Naive thymus-derived CD8-positive, alpha-beta T cell (primary cell): ENCODE results near the gene SCN8A. TPM values are rescaled to one million over a fixed set of nuclear protein-coding genes. Genes with fewer than 3 reads are reported as not detected.
"Not testable (repeated sequence)": the region's sequence is repeated elsewhere in the genome, so short reads cannot be mapped to it uniquely, and the experiment has no call there.

Source experiments
- ATAC-seq, 2 donors: fragments of 150-1000 bp; cut with Tn5 transposase in 1 of 2; sonication (Bioruptor Pico), chemical (Tn5 transposase) in 1 of 2; 1 replicate in 1 of 2; 2 replicates in 1 of 2; pipeline ENCODE4 v1.10.0; 2021; ENCODE audit warnings: mild to moderate bottlenecking in 2 of 2, moderate library complexity in 2 of 2
- POLR2A ChIA-PET: fragments of 350-600 bp; sonication (Branson Sonifier 250); formaldehyde crosslinking; loops from one replicate; lab custom pipeline; 2021; ENCODE audit warnings: antibody characterized with exemption; lab: Charles Lee
- DNase-seq, 10 donors: peaks; one replicate each; pipeline versions ENCODE4 v3.0.0 to v3.0.0-alpha.2; 2020 to 2022
- H3K27ac Mint-ChIP-seq, 10 donors: one replicate each; pipeline ENCODE4 v1.8.0; 2020 to 2022; ENCODE audit warnings: mild to moderate bottlenecking in 10 of 10, mixed read lengths in 10 of 10, moderate library complexity in 4 of 10, inconsistent platforms in 1 of 10
- H3K27me3 Mint-ChIP-seq, 5 donors: one replicate each; pipeline ENCODE4 v1.8.0; 2021 to 2022; ENCODE audit warnings: mixed read lengths in 5 of 5
- H3K36me3 Mint-ChIP-seq, 3 donors: one replicate each; pipeline ENCODE4 v1.8.0; 2020 to 2022; ENCODE audit warnings: mixed read lengths in 3 of 3, mild to moderate bottlenecking in 2 of 3, inconsistent platforms in 1 of 3
- H3K4me1 Mint-ChIP-seq, 4 donors: one replicate each; pipeline ENCODE4 v1.8.0; 2021 to 2022; ENCODE audit warnings: mixed read lengths in 4 of 4
- H3K4me3 Mint-ChIP-seq, 10 donors: one replicate each; pipeline ENCODE4 v1.8.0; 2020 to 2022; ENCODE audit warnings: mild to moderate bottlenecking in 10 of 10, mixed read lengths in 10 of 10, moderate library complexity in 6 of 10, inconsistent platforms in 1 of 10
- H3K9me3 Mint-ChIP-seq, 9 donors: one replicate each; pipeline ENCODE4 v1.8.0; 2020 to 2022; ENCODE audit warnings: mixed read lengths in 9 of 9, mild to moderate bottlenecking in 3 of 9, inconsistent platforms in 1 of 9, moderate library complexity in 1 of 9
- polyA plus RNA-seq, 3 donors: library from polyadenylated mRNA; unstranded; fragments of 300-500 nt; fragmentation: Illumina TruSeq; gene quantifications; one replicate each; pipeline ENCODE4 v1.2.3, GENCODE V29; 2021
- total RNA-seq, 8 experiments: library from RNA in 2 of 8; stranded (reverse) in 2 of 8; gene quantifications; one replicate each; pipeline ENCODE4 v1.2.3 and lab custom pipeline; 2021 to 2026

The SCN8A gene
- total and polyA plus RNA-seq, 5 experiments from 2014 or later: 0.07 to 1.8 (median 0.42) TPM

DNA sequence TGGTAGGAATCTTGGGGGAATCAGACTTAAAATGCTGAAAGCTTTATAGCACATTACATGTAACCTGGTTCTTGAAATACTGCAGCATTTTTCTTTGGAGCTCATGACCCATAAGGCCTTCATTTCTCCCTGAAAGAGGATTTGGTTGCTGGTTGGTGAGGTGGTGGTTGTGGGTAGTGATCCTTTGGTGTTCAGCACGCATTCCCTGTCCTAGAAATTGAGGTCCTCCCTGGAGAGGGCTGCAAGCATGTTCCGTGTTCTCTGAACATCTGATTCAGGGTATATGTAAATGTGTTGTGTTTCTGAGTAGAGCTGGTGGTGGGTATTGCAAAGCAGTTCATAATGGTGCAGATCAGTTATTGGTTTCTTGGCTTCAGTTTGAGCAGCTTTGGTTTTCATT is 2.0 kb downstream of the SCN8A start:
- no peaks in the 10 kb centered on the region for H3K36me3 Mint-ChIP-seq

DNA sequence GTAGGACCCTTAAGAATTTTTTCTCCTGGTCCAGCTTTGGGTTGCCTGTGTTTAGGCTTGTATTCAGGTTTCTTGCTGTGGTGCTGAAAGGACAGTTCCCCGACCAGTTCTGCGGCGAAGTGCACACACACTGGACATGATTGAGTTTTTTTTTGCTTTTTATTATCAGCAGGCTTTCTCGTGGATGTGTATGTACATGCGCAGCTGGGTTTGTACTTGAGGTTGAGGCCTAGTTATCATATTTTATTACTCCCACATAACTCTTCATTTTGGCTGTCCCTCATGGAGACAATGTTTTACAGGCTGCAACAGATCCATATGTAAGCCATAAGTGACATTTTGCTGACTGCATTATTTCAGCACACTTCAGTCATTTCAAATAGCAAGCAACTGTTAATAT is 2.5 kb downstream of the SCN8A start:
- Mint-ChIP-seq H3K27ac (no peak overlapping the region), H3K4me3 (peak overlapping the region in 2 of 10 donors; percentile 18 to 46)
- POLR2A ChIA-PET: no interaction called here

More for the DNA sequence above, 2.0 kb downstream of the SCN8A start:
- ATAC-seq (no peak), DNase-seq (no peak)
- H3K27ac Mint-ChIP-seq: peak overlapping the region in 1 of 10 donors; percentile 49
- H3K4me3 Mint-ChIP-seq: peak overlapping the region in 5 of 10 donors; percentile 17 to 73 (median 46)
- no peaks in the 10 kb centered on the region for H3K9me3 Mint-ChIP-seq
- H3K4me1 Mint-ChIP-seq: peaks cover 17 to 26% (median 22%) of the 10 kb centered on the region in 4 donors
- H3K27me3 Mint-ChIP-seq: peaks cover 14 to 61% (median 29%) of the 10 kb centered on the region in 5 donors
- POLR2A ChIA-PET: no interaction called here

DNA sequence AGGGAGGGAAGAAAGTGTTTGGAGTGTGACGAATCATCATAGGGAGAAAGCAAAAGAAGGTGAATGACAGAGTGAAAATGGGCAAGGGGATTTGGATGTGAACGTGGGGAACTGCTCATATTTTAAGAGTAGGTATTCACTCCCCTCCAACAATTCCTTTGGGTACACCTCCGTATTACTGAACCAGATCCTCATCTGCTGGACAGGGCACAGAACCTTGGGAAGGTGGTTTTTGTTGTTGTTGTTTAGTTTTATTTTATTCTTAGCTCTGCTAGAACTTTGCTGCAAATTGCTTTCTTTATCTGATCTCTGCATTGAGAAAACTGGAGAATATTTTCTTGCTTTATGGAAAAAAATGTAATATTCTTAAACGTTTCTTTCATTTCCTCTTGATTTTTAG is 7.1 kb downstream of the SCN8A start:
- H3K4me1 Mint-ChIP-seq: peaks cover 0 to 3% (median under 1%) of the 10 kb centered on the region in 4 donors
- H3K9me3 Mint-ChIP-seq: no peaks in the 10 kb centered on the region
- H3K36me3 Mint-ChIP-seq: no peaks in the 10 kb centered on the region

More for the DNA sequence above, 2.5 kb downstream of the SCN8A start:
- Mint-ChIP-seq H3K4me1 (peaks cover 17 to 26% (median 22%) of the 10 kb centered on the region in 4 donors), H3K9me3 (no peaks in the 10 kb centered on the region), H3K36me3 (no peaks in the 10 kb centered on the region), H3K27me3 (peaks cover 15 to 63% (median 31%) of the 10 kb centered on the region in 5 donors)
- ATAC-seq (no peak), DNase-seq (peak in 6 of 10 donors; percentile 8 to 44 (median 16))

DNA sequence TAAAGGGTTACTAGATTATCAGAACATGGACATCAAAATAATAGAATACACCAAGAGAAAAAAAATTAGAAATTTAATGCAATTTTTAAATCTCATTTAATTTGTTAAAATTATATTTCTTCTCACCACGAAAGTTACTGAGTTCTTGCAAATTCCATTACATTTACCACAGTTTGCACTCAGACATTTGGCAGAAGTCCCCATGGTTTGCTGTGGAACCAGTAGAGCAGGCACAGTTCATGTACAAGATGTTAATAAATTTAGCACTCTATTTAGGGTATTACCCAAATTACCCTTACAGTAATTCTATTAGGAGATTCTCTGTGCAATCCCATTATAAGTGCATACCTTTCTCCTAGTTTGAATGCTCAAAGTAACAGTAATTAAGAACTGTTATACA is 9.7 kb downstream of the SCN8A start:
- peaks cover 3 to 36% (median 23%) of the 10 kb centered on the region in 5 donors for H3K27me3 Mint-ChIP-seq
- no peak overlapping the region for H3K4me3 Mint-ChIP-seq
- no peak for DNase-seq
- no peaks in the 10 kb centered on the region for H3K36me3 Mint-ChIP-seq
- no peaks in the 10 kb centered on the region for H3K4me1 Mint-ChIP-seq
- H3K27ac Mint-ChIP-seq: no peak overlapping the region
- POLR2A ChIA-PET: no interaction called here
- no peak for ATAC-seq
- no peaks in the 10 kb centered on the region for H3K9me3 Mint-ChIP-seq

More for the DNA sequence above, 7.1 kb downstream of the SCN8A start:
- Mint-ChIP-seq H3K27ac (no peak overlapping the region), H3K27me3 (peaks cover 9 to 46% (median 28%) of the 10 kb centered on the region in 5 donors), H3K4me3 (no peak overlapping the region)
- DNase-seq (no peak), ATAC-seq (no peak)
- POLR2A ChIA-PET: no interaction called here

DNA sequence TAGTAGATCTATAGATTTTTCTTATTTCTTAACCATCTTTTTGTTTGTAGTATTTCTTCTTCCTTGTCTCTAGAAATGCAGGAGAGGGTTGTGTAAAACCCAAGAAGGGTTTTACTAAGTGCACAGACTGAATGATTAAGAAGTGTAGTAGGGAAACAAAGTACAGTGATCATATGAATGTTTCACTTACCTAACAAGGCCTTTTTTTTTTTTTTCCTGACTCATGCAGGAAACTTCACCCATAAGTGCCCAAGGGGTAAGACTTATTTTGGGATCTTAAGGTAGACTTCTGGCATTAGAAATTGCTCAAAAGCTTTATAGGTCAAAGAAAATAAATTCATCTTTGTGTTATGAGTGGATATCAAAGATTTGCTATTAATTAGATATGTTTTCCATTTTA is 10.2 kb downstream of the SCN8A start:
- H3K4me3 Mint-ChIP-seq: no peak overlapping the region
- peaks cover 0 to under 1% (median 0%) of the 10 kb centered on the region in 3 donors for H3K36me3 Mint-ChIP-seq
- H3K9me3 Mint-ChIP-seq: no peaks in the 10 kb centered on the region
- no peaks in the 10 kb centered on the region for H3K4me1 Mint-ChIP-seq
- DNase-seq (no peak), ATAC-seq (no peak)
- H3K27ac Mint-ChIP-seq: no peak overlapping the region
- POLR2A ChIA-PET: no interaction called here
- peaks cover 3 to 33% (median 23%) of the 10 kb centered on the region in 5 donors for H3K27me3 Mint-ChIP-seq

DNA sequence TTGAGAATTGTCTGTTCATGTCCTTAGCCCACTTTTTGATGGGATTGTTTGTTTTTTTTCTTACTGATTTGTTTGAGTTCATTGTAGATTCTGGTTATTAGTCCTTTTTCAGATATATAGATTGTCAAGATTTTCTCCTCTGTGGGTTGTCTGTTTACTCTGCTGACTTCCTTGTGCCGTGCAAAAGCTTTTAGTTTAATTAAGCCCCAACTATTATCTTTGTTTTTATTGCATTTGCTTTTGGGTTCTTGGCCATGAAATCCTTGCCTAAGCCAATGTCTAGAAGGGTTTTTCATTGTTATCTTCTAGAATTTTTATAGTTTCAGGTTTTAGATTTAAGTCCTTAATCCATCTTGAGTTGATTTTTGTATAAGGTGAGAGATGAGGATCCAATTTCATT is 14.9 kb downstream of the SCN8A start:
- H3K4me1 Mint-ChIP-seq: peaks cover 4 to 13% (median 10%) of the 10 kb centered on the region in 4 donors
- H3K27ac Mint-ChIP-seq, ATAC-seq, H3K36me3 Mint-ChIP-seq, H3K9me3 Mint-ChIP-seq, H3K4me3 Mint-ChIP-seq, DNase-seq, POLR2A ChIA-PET: not testable (repeated sequence)
- H3K27me3 Mint-ChIP-seq: peaks cover 1 to 24% (median 16%) of the 10 kb centered on the region in 5 donors

DNA sequence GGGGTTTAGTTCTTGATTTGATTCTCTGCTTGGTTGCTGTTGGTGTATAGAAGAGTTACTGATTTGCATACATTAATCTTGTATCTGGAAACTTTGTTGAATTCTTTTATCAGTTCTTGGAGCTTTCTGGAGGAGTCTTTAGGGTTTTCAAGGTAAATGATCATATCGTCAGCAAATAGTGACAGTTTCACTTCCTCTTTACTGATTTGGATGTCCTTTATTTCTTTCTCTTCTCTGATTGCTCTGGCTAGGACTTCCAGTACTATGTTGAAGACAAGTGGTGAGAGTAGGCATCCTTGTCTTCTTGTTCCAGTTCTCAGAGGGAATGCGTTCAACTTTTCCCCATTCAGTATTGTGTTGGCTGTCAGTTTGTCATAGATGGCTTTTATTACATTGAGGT is 16.2 kb downstream of the SCN8A start:
- peaks cover 1 to 24% (median 15%) of the 10 kb centered on the region in 5 donors for H3K27me3 Mint-ChIP-seq
- POLR2A ChIA-PET, H3K36me3 Mint-ChIP-seq: not testable (repeated sequence)

DNA sequence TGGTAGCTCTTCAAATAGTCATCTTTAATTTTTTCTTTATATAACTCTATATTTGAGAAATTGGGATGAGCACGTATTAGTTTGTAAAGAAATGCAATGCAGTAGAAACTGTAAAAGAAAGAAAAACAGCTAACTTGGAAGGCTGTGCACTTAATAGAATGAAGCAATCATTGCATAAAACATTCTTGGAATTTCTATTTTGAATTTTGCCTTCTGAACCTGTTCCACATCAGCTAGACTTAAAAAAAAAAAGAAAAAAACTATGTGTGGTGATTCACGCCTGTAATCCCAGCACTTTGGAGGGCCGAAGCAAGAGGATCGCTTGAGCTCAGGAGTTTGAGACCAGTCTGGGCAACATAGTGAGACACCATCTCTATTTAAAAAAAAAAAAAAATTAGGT is 29.4 kb downstream of the SCN8A start:
- Mint-ChIP-seq H3K27ac (no peak overlapping the region), H3K4me1 (no peaks in the 10 kb centered on the region), H3K27me3 (peaks cover 2 to 19% (median 13%) of the 10 kb centered on the region in 5 donors), H3K9me3 (peaks cover 0 to 15% (median 7%) of the 10 kb centered on the region in 9 donors), H3K4me3 (no peak overlapping the region), H3K36me3 (peaks cover 3 to 11% (median 4%) of the 10 kb centered on the region in 3 donors)
- ATAC-seq (no peak), DNase-seq (no peak)
- POLR2A ChIA-PET: interaction anchor here (0.7 kb wide), 1 partner anchor 170 kb away, joined by 3 read pairs; no protein-coding TSS in a partner anchor

More for the DNA sequence above, 16.2 kb downstream of the SCN8A start:
- peaks cover 4 to 13% (median 10%) of the 10 kb centered on the region in 4 donors for H3K4me1 Mint-ChIP-seq
- not testable (repeated sequence) for H3K4me3 Mint-ChIP-seq, H3K9me3 Mint-ChIP-seq, ATAC-seq, H3K27ac Mint-ChIP-seq, DNase-seq

DNA sequence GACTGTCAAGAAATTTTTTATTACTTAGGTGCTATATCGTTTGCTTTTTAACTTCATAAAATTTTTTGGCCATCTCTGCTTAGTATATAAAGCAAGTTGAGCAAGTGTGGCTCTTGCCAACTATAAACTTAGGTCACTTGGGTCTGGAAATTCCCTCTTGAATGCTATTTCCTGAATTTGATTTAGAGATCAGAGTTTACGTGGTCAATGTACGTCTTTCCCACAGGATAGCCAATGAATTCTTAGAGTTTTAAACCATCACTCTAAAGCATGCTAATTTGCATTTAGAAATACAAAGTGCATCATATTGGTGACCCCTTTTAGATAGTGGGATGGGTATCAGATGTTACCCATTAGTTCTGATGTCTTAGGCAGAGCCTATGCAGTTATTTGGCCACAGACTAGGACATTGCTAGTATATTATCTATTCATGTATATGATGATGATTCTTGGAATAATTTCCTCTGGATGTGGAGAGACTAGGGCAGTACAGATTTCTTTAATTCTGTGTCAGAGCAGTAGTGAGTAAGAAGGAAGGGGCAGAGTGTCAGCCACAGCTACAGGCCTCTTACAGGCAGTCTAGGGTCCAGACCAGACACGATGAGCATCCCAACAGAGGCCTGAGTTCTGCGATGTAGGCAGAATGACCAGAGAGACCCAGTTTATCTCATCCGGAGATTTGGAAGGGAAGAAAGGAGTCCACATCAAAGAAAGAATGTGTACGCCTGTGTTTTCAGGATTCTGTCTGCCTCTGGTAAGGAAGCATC is 30.3 kb downstream of the SCN8A start:
- H3K27me3 Mint-ChIP-seq: peaks cover 3 to 27% (median 13%) of the 10 kb centered on the region in 5 donors

DNA sequence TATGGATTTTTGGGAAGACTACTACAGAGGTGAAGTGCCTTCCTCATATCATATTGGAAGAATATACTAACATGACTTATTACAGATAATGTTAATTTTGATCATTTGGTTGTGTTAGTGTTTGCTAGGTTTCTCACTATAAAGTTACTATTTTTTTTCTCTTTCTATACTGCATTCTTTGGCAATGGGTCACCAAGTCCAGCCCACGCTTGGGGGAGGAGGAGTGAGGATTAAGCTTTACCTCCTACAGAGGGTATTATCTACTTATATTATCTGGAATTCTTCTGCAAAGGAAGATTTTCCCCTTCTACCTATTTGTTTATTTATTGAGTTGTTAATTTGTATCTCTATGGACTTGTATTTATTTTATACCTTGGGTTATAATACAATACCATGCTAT is 31.5 kb downstream of the SCN8A start:
- peaks cover 0 to 6% (median 1%) of the 10 kb centered on the region in 9 donors for H3K9me3 Mint-ChIP-seq
- ATAC-seq (no peak), DNase-seq (no peak)
- H3K4me1 Mint-ChIP-seq: no peaks in the 10 kb centered on the region
- POLR2A ChIA-PET: no interaction called here
- H3K27ac Mint-ChIP-seq: no peak overlapping the region
- H3K36me3 Mint-ChIP-seq: peaks cover 0 to 5% (median 0%) of the 10 kb centered on the region in 3 donors
- H3K4me3 Mint-ChIP-seq: no peak overlapping the region
- peaks cover 0 to 21% (median 9%) of the 10 kb centered on the region in 5 donors for H3K27me3 Mint-ChIP-seq

More for the DNA sequence above, 30.3 kb downstream of the SCN8A start:
- ATAC-seq (no peak), DNase-seq (no peak)
- POLR2A ChIA-PET: interaction anchor here (0.7 kb wide), 1 partner anchor 169 kb away, joined by 3 read pairs; no protein-coding TSS in a partner anchor
- Mint-ChIP-seq H3K9me3 (peaks cover 0 to 15% (median 7%) of the 10 kb centered on the region in 9 donors), H3K4me3 (no peak overlapping the region), H3K4me1 (no peaks in the 10 kb centered on the region), H3K27ac (no peak overlapping the region), H3K36me3 (peaks cover 3 to 11% (median 4%) of the 10 kb centered on the region in 3 donors)

DNA sequence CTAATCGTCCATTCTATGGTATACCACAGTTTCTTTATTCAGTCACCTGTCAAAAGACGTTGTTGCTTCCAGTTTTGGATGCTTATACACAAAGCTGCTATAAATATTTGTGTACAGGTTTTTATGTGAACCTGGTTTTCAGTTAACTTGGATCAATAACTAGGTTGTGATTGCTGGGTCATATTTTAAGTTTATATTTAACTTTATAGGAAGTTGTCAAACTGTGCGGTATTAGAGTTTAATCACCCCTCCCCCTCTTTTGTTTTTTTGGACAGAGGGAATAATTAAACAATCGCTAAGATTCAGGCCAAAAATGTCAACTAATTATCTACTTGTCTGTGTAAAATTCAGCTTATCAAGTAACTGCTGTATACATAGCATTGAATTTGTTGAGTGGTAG is 34.3 kb downstream of the SCN8A start:
- peaks cover 0 to 20% (median 9%) of the 10 kb centered on the region in 5 donors for H3K27me3 Mint-ChIP-seq
- no peak for DNase-seq
- no peak overlapping the region for H3K4me3 Mint-ChIP-seq
- POLR2A ChIA-PET: no interaction called here
- H3K9me3 Mint-ChIP-seq: no peaks in the 10 kb centered on the region
- H3K4me1 Mint-ChIP-seq: no peaks in the 10 kb centered on the region
- peaks cover 0 to under 1% (median 0%) of the 10 kb centered on the region in 3 donors for H3K36me3 Mint-ChIP-seq
- H3K27ac Mint-ChIP-seq: no peak overlapping the region
- ATAC-seq: no peak

DNA sequence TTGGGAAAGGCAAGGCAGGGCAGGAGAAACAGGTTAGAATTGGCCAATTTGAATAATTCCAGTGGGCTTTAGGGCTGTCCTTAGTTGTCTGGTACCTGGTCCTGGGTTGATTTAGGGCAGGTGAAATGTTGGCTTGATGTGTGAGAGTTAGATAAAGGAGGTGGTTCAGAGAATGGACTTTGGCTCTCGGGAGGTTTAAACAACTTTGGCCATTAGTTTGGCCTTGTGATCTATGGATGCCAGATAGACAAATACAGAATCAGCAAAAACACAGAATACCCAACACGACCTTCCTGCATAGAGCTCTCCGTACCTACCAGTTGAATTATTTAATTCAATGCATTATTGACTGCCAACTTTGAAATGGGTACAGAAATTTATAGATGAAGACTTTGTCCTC is 35.1 kb downstream of the SCN8A start:
- no peak for DNase-seq
- POLR2A ChIA-PET: no interaction called here
- no peaks in the 10 kb centered on the region for H3K4me1 Mint-ChIP-seq
- peaks cover 0 to 23% (median 9%) of the 10 kb centered on the region in 5 donors for H3K27me3 Mint-ChIP-seq
- H3K36me3 Mint-ChIP-seq: peaks cover 0 to 4% (median 0%) of the 10 kb centered on the region in 3 donors
- no peak for ATAC-seq
- H3K9me3 Mint-ChIP-seq: no peaks in the 10 kb centered on the region
- H3K4me3 Mint-ChIP-seq: no peak overlapping the region
- H3K27ac Mint-ChIP-seq: no peak overlapping the region

DNA sequence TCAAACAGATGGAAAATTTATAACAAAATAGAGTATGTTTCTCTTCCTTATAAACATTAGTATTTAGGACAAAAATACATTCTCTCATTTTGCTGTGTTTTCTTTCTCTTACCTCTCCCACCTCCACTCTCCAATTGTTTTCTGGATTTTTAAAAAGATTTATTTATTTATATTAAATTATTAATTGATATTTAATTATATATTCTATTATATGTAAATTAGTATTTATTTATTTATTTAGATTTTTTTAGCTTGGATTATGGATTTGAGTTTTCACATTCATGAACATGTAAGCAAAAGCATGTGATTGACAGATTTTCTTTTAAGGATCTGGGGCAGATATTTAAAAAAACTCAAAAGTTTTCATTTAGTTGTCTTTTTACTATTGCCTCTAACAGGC is 35.6 kb downstream of the SCN8A start:
- no peak overlapping the region for H3K27ac Mint-ChIP-seq
- H3K4me1 Mint-ChIP-seq: no peaks in the 10 kb centered on the region
- DNase-seq (no peak), ATAC-seq (no peak)
- H3K27me3 Mint-ChIP-seq: peaks cover 0 to 23% (median 9%) of the 10 kb centered on the region in 5 donors
- POLR2A ChIA-PET: no interaction called here
- no peak overlapping the region for H3K4me3 Mint-ChIP-seq
- H3K9me3 Mint-ChIP-seq: no peaks in the 10 kb centered on the region
- H3K36me3 Mint-ChIP-seq: peaks cover 0 to 4% (median 0%) of the 10 kb centered on the region in 3 donors
